Loucy (cell line): ENCODE measurements around the gene ZNF726.

Experiments
- EZH2phosphoT487 ChIP-seq: fragments of 200-600 bp; IDR thresholded peaks from 2 replicates; pipeline ENCODE4 v1.6.1; 2018; ENCODE audit warnings: antibody characterized with exemption, mild to moderate bottlenecking, moderate library complexity, borderline replicate concordance
- TF ChIP-seq, protein P1 (sequence below): fragments of 200-600 bp; sonication (generic); conservative IDR thresholded peaks from 2 replicates; pipeline ENCODE4 v1.5.1; 2014; ENCODE audit warnings: mild to moderate bottlenecking, antibody characterized with exemption, low read length

DNA sequence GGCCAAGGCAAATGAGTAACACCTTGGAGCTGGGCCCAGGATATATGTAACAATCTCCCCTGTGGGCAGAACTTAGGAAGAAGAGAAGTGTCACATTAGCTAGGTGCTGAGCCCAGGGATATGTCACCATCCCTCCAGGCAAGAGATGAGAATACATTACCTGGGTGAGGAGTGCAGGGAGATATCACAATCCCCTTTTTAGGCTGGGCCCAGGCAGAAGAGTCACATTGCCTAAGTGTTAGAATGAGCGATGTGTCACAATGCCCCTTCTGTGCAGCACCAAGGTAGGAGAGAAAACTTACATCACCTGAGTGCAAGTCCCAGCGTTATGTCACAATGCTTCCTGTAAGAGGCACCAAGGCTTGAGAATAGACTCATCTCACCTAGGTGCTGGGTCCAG lies 60.3 kb downstream of the ZNF726 start:
- TF ChIP-seq, protein P1, sequence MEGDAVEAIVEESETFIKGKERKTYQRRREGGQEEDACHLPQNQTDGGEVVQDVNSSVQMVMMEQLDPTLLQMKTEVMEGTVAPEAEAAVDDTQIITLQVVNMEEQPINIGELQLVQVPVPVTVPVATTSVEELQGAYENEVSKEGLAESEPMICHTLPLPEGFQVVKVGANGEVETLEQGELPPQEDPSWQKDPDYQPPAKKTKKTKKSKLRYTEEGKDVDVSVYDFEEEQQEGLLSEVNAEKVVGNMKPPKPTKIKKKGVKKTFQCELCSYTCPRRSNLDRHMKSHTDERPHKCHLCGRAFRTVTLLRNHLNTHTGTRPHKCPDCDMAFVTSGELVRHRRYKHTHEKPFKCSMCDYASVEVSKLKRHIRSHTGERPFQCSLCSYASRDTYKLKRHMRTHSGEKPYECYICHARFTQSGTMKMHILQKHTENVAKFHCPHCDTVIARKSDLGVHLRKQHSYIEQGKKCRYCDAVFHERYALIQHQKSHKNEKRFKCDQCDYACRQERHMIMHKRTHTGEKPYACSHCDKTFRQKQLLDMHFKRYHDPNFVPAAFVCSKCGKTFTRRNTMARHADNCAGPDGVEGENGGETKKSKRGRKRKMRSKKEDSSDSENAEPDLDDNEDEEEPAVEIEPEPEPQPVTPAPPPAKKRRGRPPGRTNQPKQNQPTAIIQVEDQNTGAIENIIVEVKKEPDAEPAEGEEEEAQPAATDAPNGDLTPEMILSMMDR: no peak
- no peak for TF ChIP-seq EZH2phosphoT487
